Measurements from ENCODE around the gene GUCA2A. TPM values are rescaled to one million over a fixed set of nuclear protein-coding genes. Genes with fewer than 3 reads are reported as not detected.

GUCA2A gene
- total and polyA plus RNA-seq, 2 of the 13 experiments (the other 11 are each of a cell fraction or from before 2014, with no cell fraction given) = not detected

GRCh38 chr1:42191319-42191718, 26.8 kb upstream of the GUCA2A start:
- H3K9ac ChIP-seq (ENCODE audit: insufficient read depth, low read depth, low read length) = no peak overlapping the region
- H4K20me1 ChIP-seq (ENCODE audit: insufficient read depth, low read length) = no peaks in the 10 kb centered on the region
- TF ChIP-seq SP4 (CRISPR knock-in tag; IDR thresholded peaks at IDR 0.05) (no peak), SRF (IDR thresholded peaks at IDR 0.05; ENCODE audit: low read depth, low read length) (no peak), ZC3H13 (CRISPR knock-in tag; IDR thresholded peaks at IDR 0.05) (no peak), HNRNPL (IDR thresholded peaks at IDR 0.05; ENCODE audit: low read depth, low read length) (no peak), MATR3 (CRISPR knock-in tag; IDR thresholded peaks at IDR 0.05) (no peak), ZNF567 (CRISPR knock-in tag; IDR thresholded peaks at IDR 0.05; ENCODE audit: borderline replicate concordance) (no peak), RARG (CRISPR knock-in tag; IDR thresholded peaks at IDR 0.05; ENCODE audit: low read depth) (no peak), ZNF7 (CRISPR knock-in tag; IDR thresholded peaks at IDR 0.05) (no peak), BCLAF1 (IDR thresholded peaks at IDR 0.05) (no peak), ATF7-NPFF (CRISPR knock-in tag; IDR thresholded peaks at IDR 0.05; ENCODE audit: low read depth) (no peak), ZBTB10 (CRISPR knock-in tag; IDR thresholded peaks at IDR 0.05; ENCODE audit: borderline replicate concordance) (no peak), DR1 (CRISPR knock-in tag; IDR thresholded peaks at IDR 0.05) (no peak)
- no peaks in the 10 kb centered on the region for H3K27me3 ChIP-seq (ENCODE audit: control insufficient read depth in 1 of 2, insufficient read depth in 2 of 2, low read length in 2 of 2)
- peaks cover 21 to 78% of the 10 kb centered on the region in 2 experiments for H3K36me3 ChIP-seq (replicated peaks in 1 of 2; ENCODE audit: control insufficient read depth in 1 of 2, insufficient read depth in 2 of 2, low read length in 2 of 2)
- ChIA-PET POLR2A (no interaction called here), CTCF (ENCODE audit: low intra/inter-chr PET ratio, low total read pairs) (no interaction called here)
- H3K4me2 ChIP-seq (ENCODE audit: low read depth, low read length) = no peak overlapping the region
- no peak overlapping the region for H2AFZ ChIP-seq (ENCODE audit: low read length)
- in situ Hi-C loops (cut with HindIII; ENCODE audit: extremely low pct_ligation_motif_present, low pct_unique_long_range_greater_than_20kb) (no loop called here), intact Hi-C loops (cut with micrococcal nuclease; ENCODE audit: unreplicated experiment) (no loop called here)
- 0 out of 2 replicates have a peak, but pooled peaks cover 7% of the 10 kb centered on the region for H3K4me1 ChIP-seq (ENCODE audit: insufficient read depth, low read length)
- no peak overlapping the region for H3K27ac ChIP-seq (ENCODE audit: extremely low read length, insufficient read depth, low read length)
- H3K79me2 ChIP-seq (ENCODE audit: insufficient read depth, low read length) = no peaks in the 10 kb centered on the region
- no peak for DNase-seq (ENCODE audit: low spot score)
- BruUV-seq (replicated peaks) = no TSS peak
- H3K4me3 ChIP-seq (replicated peaks in 1 of 3; ENCODE audit: insufficient read depth in 1 of 3, low read depth in 2 of 3, low read length in 3 of 3) = no peak overlapping the region
- FAIRE-seq = no peak
- 97% methylated on average over 8 of the region's 8 CpGs for WGBS (ENCODE audit: low lambda C conversion rate)
- no peaks in the 10 kb centered on the region for H3K9me3 ChIP-seq (ENCODE audit: low read length)
- ATAC-seq = no peak

Data from HepG2 (cell line).